Dedifferentiated amniotic fluid mesenchymal stem cell (primary cell): ENCODE data around the gene RAB11FIP4.

Experiments
- DNase-seq: peaks from one replicate; pipeline ENCODE4 v3.0.0-alpha.2; 2016; ENCODE audit errors: extremely low spot score

RAB11FIP4 gene

DNA sequence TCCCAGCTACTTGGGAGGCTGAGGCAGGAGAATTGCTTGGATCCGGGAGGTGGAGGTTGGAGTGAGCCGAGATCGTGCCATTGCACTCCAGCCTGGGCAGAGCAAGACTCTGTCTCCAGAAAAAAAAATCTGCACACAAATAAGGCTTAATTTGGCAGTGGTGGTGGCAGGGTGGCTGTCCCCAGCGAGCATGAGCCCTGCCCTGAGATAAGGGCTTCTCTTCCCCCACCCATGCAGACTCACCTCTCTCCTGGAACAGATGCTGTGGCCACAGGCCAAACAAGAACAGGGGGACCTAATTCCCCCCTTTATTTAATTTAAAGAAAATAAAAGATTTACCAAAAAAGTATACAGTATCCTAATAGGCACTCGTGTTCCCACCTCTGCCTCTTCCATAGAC, 157.2 kb downstream of the RAB11FIP4 start:
- no peak for DNase-seq

DNA sequence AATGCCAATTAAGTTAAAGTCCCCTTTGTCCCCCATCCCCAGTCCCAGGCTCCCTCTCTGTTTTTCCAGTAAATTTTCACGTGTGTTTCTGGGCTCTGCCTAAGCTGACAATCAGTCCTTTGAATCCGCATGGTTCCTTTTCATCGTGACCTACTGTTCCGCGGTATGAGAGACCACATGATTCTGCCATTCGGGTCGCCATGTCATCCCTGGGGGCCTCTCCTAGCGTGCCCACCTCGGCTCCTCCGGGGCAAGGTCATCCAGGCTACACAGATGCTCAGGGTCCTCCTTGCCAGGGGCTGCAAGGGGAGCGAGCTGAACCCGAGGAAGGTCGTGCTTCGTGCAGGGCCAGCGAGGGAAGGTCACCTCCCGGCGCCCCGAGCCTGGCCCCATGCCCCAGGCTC, 157.6 kb downstream of the RAB11FIP4 start:
- no peak for DNase-seq

DNA sequence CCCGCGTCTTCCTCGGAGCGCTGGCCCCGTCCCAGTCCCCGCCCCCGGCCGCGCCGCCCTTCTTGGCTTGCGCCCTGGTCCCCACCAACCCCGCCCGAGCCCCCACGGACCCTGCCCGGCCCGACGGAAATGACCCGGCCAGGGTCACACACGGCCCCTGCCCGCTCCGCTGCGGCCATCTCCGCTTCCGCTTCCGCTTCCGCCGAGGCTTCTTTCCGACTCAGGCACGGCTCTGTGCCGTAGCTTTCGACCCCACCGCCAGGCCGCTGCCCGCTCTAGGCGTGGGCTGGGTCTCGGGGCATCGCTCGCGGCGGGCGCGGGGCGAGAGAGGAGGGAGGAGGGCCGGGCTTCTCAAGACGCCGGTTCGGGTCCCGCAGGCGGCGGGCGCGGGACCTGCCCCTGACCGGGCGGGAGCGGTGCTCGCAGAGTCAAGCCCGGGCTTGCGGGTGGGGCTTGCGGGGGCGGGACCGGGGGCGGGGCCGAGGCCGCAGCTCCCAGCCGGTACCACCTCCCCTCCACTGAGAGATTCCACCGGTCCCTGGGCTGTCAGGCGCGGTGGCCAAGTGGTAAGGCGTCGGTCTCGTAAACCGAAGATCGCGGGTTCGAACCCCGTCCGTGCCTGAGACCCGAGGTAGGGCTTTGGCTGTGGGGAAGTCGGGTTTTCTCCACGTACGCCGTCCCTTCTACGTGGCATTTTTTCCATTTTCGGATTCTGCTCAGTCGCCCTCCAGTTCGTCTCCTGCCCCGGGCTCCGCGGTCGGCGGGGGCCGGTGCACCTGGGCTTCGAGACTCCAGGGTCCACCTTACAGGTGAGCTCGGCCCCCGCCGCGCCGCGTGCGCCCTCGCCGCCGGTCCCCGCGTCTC, 158.3 kb downstream of the RAB11FIP4 start:
- DNase-seq = peak; percentile 92

DNA sequence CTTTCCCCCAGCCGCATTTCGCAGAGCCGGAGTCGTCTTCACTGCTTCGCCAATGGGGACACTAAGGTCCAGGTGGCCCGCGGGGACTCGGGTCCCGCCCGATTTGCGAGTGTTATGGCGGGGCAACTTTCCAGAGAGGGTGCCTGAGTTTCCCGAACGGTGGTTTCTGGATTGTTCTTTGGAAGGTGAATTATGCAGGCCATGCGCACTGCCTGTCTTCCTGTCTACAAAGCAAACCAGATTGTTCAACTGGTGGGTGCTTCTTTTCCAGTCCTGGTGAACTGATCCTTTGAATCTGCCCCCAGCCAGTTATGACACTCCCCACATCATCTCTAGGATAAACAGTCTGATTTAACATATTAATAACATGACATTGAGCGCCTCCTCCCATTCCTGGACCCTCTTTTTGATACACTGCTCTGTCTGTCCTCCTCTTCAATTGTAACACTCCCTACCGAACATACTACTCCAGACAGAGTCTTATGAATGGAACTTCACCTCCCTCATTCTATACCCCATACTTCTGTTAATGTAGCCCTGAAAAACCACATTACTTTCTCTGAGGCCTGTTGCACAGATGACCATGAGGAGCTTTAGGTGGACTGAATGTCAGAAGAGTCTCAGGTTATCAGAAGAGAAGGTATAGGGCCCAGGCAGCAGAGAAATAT, 159.0 kb downstream of the RAB11FIP4 start:
- DNase-seq = no peak

DNA sequence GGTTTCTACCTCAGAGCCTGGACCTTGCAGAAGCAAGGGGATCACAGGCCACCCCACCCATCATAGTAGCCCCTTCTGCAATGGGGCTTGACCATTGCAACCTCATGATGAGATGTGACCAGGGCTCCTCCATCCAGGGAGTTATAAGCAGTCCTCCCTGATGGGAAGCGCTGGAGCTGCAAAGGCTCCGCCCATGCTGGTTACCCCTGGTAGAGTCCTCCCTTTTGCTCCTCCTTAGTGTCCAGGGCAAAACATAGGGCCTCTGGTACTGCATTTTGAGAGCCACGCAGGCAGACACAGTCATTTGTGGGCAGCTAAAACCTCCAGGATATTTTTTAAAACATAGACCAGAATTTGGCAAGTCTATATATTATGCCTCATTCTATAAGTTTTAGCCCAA, 161.1 kb downstream of the RAB11FIP4 start:
- no peak for DNase-seq

DNA sequence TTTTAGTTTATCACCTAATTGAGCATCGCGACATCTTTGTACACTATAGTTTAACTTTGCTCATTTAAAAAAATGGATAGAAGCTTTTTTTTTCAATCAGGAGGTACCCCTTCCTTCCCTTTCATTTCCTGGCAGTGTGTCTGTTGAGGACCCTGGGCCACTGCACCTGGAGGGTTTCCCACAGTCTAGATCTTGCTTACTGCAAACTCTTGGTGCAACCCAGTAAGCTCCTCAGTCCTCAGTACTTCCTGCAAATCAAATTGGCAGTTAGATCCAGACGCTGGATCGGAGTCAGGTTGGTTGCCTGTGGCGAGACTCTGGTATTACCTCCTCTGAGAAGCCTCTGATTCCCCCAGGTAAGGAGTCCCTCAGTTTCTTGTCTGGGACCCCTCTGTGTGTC, 162.0 kb downstream of the RAB11FIP4 start:
- no peak for DNase-seq

DNA sequence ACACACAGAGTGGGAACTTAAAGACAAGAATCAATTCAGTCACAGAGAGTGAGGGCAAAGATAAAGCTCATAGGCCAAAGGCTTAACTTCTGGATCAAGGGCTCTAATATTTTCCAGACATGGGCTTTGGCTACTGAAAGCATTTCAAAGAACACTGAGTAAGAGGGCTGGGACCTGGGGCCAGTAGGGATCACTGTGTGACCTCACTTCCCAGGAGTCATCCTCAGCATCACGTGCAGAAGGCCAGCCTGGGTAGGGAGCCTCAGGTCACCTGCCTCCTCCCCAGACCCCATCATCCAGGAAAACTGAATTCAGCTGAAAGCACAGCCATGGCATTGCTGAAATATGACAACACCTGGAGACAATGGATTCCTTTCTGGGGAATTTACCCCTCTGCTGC, 163.5 kb downstream of the RAB11FIP4 start:
- DNase-seq = no peak

DNA sequence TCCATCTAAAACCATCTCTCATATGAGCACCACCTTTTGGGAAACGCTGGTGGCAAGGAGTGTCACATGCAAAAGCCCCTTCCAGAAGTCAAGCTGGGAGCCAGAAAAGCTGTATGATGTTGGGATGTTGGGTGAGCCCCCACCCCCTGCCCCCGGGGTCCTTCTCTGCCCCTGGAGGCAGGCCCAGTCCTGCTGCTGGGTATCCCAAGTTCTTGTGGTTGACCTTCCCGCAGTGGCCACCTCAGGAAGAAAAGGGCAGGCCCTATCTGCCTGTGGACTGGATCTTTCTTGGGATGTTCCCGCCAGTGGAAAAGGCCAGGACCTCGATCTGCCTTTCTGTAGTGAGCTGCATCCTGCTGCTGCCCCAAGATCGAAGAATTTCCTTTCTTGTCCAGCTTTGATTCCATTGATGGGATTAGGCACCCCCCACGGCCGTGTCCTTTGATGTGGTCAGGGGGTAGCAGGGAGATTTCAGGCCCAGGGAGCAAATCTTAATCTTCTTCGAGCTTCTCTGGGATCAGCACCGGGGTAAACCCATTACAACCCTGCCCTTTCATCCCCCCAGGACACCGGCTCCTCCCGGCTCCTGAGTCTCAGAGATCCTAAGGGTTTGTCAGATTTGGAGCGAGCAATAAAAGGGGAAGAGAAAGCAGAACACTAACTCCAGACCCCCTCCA, 165.6 kb downstream of the RAB11FIP4 start:
- no peak for DNase-seq

DNA sequence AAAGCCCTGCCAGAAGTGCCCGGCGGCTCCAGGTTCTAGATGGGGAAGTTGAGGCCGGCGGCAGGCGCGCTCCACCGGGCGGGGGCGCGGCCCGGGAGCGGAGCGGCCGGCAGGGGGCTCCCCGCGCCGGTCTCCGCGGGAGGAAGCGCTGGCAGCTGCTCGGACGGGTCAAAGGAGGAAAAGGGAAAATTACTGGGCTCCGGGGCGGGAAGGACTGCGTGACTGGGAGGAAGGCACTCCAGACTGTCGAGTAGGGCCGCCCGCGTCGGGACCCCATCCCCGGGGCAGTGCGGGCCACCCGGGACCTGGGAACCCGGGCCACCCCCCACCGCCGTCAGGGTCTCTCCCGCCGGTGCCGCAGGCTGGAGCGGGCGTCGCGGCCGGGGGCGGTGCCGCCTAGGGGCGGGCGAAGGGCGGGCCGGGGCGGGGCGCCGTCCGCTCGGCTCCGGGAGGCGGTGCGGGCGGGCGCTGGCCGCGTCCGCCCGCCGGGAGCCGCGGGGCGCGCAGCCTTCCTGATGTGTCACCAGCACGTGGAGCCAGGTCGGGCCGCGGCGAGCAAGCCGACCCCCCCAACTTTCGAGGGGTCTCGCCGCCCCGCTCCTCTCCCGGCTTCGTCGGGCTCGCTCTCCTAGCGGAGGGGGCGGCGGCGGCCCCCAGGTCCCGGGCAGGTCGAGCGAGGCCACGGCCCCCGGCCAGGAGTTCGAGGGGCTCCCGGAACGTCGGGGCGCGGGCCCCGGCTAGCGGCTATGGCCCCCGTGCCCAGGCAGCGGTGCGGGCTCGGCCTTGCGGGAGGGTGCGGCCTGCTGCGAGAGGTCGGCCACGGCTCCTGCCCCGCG, 167.5 kb downstream of the RAB11FIP4 start:
- peak; percentile 85 for DNase-seq

DNA sequence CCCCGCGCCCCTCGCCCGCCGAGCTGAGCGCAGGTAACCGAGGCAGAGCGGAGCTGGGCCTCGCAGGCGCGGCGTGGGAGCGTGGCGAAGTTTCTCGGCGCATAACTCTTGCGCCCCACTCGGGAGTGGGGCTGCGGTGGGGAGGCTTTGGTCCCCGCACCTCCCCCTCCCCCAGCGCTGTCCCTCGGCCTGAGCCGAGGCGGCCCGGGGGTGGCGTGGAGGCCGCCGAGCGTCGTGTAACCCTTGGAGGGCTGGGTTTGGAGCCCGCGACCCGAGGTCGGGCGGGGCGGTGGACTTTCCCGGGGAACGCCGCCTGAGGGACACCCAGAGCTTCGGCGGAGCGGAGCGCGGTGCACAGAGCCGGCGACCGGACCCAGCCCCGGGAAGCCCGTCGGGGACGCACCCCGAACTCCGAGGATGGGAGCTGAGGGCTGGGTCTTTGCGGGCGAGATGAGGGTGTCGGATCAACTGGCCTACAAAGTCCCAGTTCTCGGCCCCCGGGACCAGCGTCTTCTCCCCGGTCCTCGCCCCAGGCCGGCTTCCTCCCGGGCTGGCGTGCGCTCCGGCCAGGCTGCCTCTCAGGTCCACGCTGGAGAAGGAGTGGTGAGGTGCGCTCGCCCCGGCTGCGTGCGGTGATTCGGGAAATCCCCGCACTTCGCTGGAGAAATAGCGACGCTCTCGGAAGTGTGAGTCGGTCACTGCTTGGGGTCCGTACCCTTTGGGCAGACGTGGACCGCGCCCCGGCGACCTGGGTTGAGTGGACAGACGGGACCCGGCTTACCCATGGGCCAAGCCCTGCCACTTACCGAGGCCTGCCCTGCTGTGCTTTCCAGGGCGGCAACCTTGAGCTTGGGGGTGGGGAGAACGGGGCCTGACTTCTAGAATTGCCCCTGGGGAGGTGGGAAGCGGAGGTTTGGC, 168.4 kb downstream of the RAB11FIP4 start:
- DNase-seq = no peak

DNA sequence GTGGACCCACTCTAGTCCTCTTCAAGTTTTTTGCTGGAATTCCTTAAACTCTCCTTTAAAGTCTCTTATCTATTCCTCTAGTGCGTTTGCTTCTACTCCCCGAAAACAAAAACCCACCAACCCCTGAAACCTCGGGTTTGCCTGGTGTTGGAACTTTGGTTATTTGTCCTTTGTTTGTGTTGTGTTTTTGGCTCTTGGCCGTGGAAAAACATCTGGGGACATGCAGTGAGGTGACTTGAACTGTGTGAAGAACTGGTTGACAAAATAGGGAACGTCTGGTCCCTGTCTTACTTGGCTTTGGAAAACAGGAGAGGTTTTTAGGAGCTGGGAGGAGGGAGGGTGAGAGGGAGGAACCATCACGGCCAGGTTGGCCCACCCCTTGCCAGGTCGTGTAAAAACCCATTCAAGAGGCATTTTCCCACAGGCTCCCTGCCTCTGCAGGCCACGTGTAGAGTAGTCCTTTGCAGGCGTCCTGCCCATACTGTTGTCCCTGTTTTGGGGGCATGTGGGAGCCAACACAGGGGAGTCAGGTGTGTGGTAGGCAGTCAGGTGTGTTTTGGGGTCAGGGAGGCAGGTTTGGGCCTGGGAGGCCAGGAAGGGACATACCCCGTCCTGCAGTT, 169.3 kb downstream of the RAB11FIP4 start:
- DNase-seq = no peak

DNA sequence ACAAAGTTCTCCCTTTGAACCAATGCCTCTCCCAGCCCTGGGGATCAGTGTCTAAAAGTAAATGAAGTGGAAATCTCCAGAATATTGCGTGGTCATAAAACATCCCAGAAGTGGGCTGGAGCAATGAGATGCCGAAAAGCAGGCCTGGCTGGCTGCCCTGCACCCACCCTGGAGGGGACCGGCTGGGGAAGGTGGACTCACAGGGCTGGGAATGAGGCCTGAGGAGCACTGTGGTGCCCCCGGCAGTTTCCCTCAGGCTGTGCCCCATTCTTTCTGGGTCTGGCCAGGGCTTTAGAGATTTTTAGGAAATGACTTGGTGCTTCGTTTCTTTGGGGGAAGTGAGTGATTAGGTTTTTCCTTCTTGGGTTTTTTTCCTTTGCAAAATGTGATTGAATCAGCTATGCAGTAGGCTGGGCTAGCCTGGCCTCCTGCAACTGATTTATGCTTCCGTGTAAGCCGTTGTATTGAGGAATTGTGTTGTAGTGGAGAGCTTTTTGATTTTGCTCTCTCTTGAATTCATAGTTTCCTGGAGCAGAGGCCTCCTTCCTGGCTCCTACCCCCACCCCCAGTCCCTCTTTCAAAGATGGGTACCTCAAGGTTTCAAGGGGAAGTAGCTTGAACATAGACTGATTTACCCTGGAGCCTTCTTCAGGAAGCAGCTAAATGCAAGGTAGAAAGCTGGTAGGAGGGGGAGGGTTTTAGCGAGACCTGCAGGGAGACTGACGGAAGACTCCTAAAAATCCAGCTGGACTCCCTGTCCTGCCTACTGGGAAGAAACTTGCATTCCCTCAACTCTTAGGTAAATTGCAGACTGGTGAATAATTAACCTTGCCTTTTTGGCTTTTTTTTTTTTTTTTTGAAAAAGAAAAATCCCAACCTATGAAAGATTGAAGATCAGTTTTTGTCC, 170.2 kb downstream of the RAB11FIP4 start:
- peak; percentile 61 for DNase-seq

DNA sequence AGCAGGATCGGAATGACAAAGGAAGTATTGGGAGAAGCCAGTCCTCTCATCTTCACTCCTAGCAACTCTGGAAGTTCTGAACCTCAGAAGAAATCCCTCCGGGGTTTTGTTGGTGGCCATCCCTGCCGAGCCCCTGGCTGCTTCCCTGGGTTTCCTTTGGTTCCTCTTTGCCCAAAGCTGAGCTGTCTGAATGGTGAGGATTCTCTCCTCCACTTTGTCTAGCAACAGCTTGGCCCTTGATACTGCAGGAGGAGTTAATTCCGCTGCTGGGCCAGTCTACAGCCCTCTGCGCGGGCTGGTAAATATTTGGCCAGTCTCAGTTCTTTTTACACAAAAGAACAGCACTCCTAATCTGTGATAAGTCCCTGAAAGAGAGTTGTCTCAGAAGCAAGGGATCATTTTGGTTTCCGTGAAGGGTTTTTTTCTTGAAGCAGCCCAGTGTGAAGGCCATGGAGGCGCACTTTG, 170.9 kb downstream of the RAB11FIP4 start:
- no peak for DNase-seq

DNA sequence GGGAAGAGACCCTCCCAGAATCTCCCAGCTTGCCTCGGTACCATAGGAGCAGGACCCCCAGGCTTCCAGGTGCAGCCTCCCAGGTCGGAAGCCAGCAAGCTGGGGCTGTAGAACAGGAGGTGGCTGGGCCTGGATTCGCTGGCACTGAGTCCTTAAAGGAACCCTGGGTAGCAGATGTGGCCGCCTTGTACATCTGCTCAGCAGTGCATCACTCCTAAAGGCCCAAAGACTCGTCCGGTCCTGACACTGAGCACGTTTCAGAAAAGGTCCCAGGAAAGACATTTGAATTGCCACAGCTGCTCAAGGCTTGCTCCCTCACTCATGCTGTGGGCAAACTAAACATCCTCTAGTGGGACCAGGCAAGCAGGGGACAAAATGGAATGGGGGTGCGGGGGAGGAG, 172.8 kb downstream of the RAB11FIP4 start:
- no peak for DNase-seq

DNA sequence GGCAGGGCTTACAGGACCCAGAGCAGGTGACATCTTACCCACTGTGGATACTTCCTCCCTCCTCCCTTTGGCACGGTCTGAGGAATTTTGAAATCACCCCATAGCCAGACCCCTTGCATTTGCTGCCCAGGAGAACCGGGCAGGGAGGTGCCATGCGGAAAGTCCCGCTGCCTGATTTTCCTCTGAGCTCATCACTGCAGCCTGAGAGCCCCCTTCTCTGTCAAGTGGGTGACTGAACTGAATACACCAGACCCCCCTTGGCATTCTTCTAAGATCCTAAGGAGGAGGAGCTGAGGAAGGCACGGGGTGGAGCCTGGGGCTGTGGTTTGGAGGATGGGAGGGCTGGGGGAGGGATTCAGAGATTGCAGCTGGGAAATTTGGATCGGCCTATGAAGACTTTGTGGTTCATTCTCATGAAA, 173.4 kb downstream of the RAB11FIP4 start:
- no peak for DNase-seq

DNA sequence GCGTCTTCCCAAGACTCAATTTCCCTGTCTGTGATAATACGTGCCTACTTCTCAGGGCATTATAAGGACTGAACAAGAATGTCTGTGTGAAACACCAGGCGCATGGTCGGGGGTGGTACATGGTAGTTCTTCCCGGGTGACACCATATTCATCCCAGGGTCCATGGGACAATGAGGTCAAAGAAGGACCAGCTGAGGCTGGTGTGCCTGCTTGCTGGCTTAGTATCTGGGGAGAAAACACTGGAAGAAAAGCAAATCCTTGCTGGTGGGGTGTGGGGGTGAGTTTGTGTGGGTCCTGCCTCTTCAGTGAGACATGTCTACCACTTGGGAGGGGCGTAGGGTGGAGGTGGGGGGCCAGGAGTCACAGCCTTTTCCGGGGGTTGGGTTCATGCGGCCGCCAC, 174.2 kb downstream of the RAB11FIP4 start:
- no peak for DNase-seq

DNA sequence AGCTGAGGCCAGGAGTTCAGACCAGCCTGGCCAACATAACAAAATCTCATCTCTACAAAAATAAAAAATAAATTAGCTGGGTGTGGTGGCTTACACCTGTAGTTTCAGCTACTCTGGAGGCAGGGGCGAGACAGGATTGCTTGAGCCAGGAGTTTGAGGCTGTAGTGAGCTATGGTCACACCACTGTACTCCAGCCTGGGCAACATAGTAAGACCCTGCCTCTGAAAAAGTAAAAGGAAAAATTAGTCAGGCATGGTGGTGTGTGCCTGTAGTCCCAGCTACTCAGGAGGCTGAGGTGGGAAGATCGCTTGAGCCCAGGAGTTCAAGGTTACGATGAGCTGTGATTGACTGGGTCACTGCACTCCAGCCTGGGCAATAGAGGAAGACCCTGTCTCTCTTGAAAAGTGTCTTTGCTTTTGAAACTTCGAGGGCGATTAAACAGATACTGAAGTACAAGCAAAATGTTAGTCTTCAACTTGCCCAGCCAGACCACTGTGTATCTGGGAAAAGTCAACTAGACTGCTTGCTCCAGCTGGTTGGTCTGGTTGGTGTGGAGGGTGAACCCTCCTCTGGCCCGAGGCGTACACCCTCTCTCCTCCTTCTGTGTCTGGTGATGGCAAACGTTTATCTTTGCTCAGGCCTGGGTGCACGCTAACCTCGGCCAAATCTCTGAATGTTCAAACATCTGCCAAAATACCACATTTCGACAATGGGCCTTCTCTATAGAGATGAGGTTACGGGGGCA, 174.9 kb downstream of the RAB11FIP4 start:
- DNase-seq = no peak

DNA sequence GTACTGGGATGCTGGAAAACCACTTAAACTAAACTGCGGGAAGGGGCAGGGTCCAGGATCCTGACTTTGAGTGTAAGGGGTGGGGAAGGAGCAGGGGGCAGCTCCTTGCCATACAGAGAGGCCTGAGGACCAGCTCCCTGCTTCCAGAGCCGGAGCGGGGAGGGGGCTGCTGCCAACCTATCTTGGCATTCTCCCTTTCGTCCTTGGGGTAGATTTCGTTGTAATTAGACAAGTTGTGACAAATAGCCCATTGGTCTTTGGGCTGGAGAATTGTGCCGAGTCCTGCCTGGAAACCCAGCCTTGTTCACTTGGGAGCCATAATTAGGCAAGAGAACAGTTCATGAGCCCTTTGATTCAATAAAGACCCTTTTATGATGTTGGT, 175.5 kb downstream of the RAB11FIP4 start:
- no peak for DNase-seq
